Ovary (tissue), 9 donors: ENCODE measurements around the gene LEMD3. TPM values are rescaled to one million over a fixed set of nuclear protein-coding genes. Genes with fewer than 3 reads are reported as not detected.

Experiments used
- DNase-seq, 5 donors: peaks; one replicate each; pipeline ENCODE4 v3.0.0-alpha.2; 2019 to 2020
- H3K27ac ChIP-seq, 2 donors: fragments of 200-600 bp; one replicate each; pipeline versions ENCODE4 v1.5.1 to v1.8.0; 2019 to 2022
- H3K27me3 ChIP-seq: fragments of 200-600 bp; one replicate; pipeline ENCODE4 v1.8.0; 2022
- H3K36me3 ChIP-seq: fragments of 200-600 bp; sonication (generic); one replicate; pipeline ENCODE4 v1.5.1; 2019
- H3K4me1 ChIP-seq: one replicate; pipeline ENCODE4 v1.8.1; 2013; ENCODE audit warnings: mild to moderate bottlenecking, moderate library complexity; ENCODE audit not compliant: insufficient read depth
- H3K4me3 ChIP-seq: fragments of 200-600 bp; sonication (generic); one replicate; pipeline ENCODE4 v1.5.1; 2017
- H3K9me3 ChIP-seq, 2 donors: fragments of 200-600 bp in 1 of 2; sonication (generic) in 1 of 2; one replicate each; pipeline versions ENCODE4 v1.5.1 to v1.8.1; 2013 to 2019; ENCODE audit warnings: mild to moderate bottlenecking in 1 of 2, moderate library complexity in 1 of 2
- CTCF ChIP-seq, 3 donors: fragments of 450-650 bp in 2 of 3; fragments of 200-600 bp in 1 of 3; IDR thresholded peaks; one replicate each; pipeline versions ENCODE4 v1.5.1 to v1.8.0; 2016 to 2022; ENCODE audit warnings: antibody characterized with exemption in 3 of 3, mild to moderate bottlenecking in 1 of 3
- EP300 ChIP-seq: sonication (generic); formaldehyde crosslinking; IDR thresholded peaks from one replicate; pipeline ENCODE4 v1.6.1; 2017; ENCODE audit warnings: antibody characterized with exemption
- POLR2A ChIP-seq: fragments of 450-650 bp; IDR thresholded peaks from one replicate; pipeline ENCODE4 v1.6.1; 2017; ENCODE audit warnings: antibody characterized with exemption, mild to moderate bottlenecking, moderate library complexity
- WGBS, 3 donors: extraction: QIAGEN DNeasy Blood & Tissue Kit in 1 of 3; methylation state at CpG; one replicate each; pipeline versions ENCODE4 v1.1.5 to v1.1.7; 2013 to 2017; 5-methylcytosine and 5-hydroxymethylcytosine counted together
- intact Hi-C, 4 donors: fragments of 100-400 bp; cut with DNase I; formaldehyde crosslinking; loops; one replicate each; pipeline versions ENCODE4 v1.11.0 to v1.15.1; 2022 to 2023
- polyA plus RNA-seq, 2 donors: library from polyadenylated mRNA; stranded (reverse); fragments of 200-250 nt in 1 of 2; fragments of 350-450 nt in 1 of 2; fragmentation: Illumina TruSeq in 1 of 2; extraction: RNeasy Lipid Tissue Mini Kit (QIAGEN cat#74804) in 1 of 2; gene quantifications; one replicate each; pipeline ENCODE4 v1.2.3, GENCODE V29; 2013 to 2014
- total RNA-seq, 7 donors: library from RNA; depleted of rRNA in 2 of 7; stranded (reverse); fragments of >200 nt in 2 of 7; fragmentation: NEBNext Ultra II Directional in 3 of 7; extraction: Animal tissue kit (Norgen Biotek cat#: 25700) in 3 of 7; gene quantifications; one replicate each; pipeline versions ENCODE4 v1.1.0 to v1.2.4, GENCODE V29; 2016 to 2023
- donor health status: DM: no; HTN: no; CAD: no; lungs with moderate emphysema.
- donor health status: DM: no; HTN: no; CAD: no.
- donor health status: Bipolar disorder and iron deficiency.
- donor health status: DM: yes; HTN: yes; CAD: no.
- donor health status: DM: no; HTN: no; CAD: no.
- donor health status: DM: yes; HTN: yes; CAD: no.

The LEMD3 gene
- total and polyA plus RNA-seq, 9 donors = 11.4 to 34.8 (median 28.3) TPM

- Histone ChIP-seq H3K9me3 (no peaks in the 10 kb centered on the region), H3K36me3 (no peaks in the 10 kb centered on the region), H3K27me3 (no peaks in the 10 kb centered on the region), H3K27ac (no peak overlapping the region), H3K4me1 (peaks cover 3% of the 10 kb centered on the region), H3K4me3 (no peak overlapping the region)
- no peak for DNase-seq
- TF ChIP-seq POLR2A (no peak), EP300 (no peak), CTCF (IDR thresholded peaks at IDR 0.05) (no peak)
- intact Hi-C loops = no loop called here
- 92 to 95% (median 95%) methylated on average over 6 of the region's 6 CpGs for WGBS, 3 donors
These were observed 30.8 kb downstream of the LEMD3 start for GRCh38 chr12:65200007-65200665.

- Histone ChIP-seq H3K4me1 (peaks cover 3% of the 10 kb centered on the region), H3K4me3 (no peak overlapping the region), H3K9me3 (no peaks in the 10 kb centered on the region), H3K36me3 (no peaks in the 10 kb centered on the region), H3K27ac (no peak overlapping the region), H3K27me3 (no peaks in the 10 kb centered on the region)
- TF ChIP-seq CTCF (IDR thresholded peaks at IDR 0.05) (no peak), EP300 (no peak), POLR2A (no peak)
- no peak for DNase-seq
- intact Hi-C loops = no loop called here
These were observed 34.0 kb downstream of the LEMD3 start for GRCh38 chr12:65203376-65203775.

- Histone ChIP-seq H3K36me3 (no peaks in the 10 kb centered on the region), H3K9me3 (no peaks in the 10 kb centered on the region), H3K27ac (no peak overlapping the region), H3K4me3 (no peak overlapping the region), H3K27me3 (no peaks in the 10 kb centered on the region), H3K4me1 (peaks cover 2% of the 10 kb centered on the region)
- WGBS, 3 donors = 95 to 100% (median 99%) methylated on average over 2 of the region's 2 CpGs
- intact Hi-C loops = no loop called here
- TF ChIP-seq POLR2A (no peak), CTCF (IDR thresholded peaks at IDR 0.05) (no peak)
- DNase-seq = no peak
These were observed 35.6 kb downstream of the LEMD3 start for GRCh38 chr12:65204886-65205525.

- Histone ChIP-seq H3K27ac (no peak overlapping the region), H3K4me1 (no peaks in the 10 kb centered on the region), H3K4me3 (no peak overlapping the region), H3K9me3 (no peaks in the 10 kb centered on the region), H3K27me3 (no peaks in the 10 kb centered on the region), H3K36me3 (no peaks in the 10 kb centered on the region)
- intact Hi-C loops = no loop called here
- TF ChIP-seq CTCF (IDR thresholded peaks at IDR 0.05) (no peak), POLR2A (no peak), EP300 (no peak)
- no peak for DNase-seq
These were observed 36.5 kb downstream of the LEMD3 start for GRCh38 chr12:65205886-65206285.
